Peyer's patch (tissue), 4 donors: ENCODE data around the gene PGAP6. TPM values are rescaled to one million over a fixed set of nuclear protein-coding genes. Genes with fewer than 3 reads are reported as not detected.
"Not testable (repeated sequence)": the region's sequence is repeated elsewhere in the genome, so short reads cannot be mapped to it uniquely, and the experiment has no call there.

Source experiments
- DNase-seq, 3 donors: peaks; one replicate each; pipeline ENCODE4 v3.0.0-alpha.2; 2017 to 2019
- H3K27ac ChIP-seq, 4 donors: fragments of 200-600 bp; sonication (generic); one replicate each; pipeline ENCODE4 v1.5.1; 2016 to 2019
- H3K27me3 ChIP-seq, 2 donors: fragments of 200-600 bp; sonication (generic); one replicate each; pipeline ENCODE4 v1.5.1; 2019
- H3K36me3 ChIP-seq, 3 donors: fragments of 200-600 bp; sonication (generic); one replicate each; pipeline ENCODE4 v1.5.1; 2016 to 2019
- H3K4me1 ChIP-seq, 4 donors: fragments of 200-600 bp; sonication (generic); one replicate each; pipeline ENCODE4 v1.5.1; 2016 to 2019
- H3K4me3 ChIP-seq, 4 donors: fragments of 200-600 bp; sonication (generic); 1 replicate in 3 of 4; 2 replicates in 1 of 4; pipeline ENCODE4 v1.5.1; 2016 to 2019; ENCODE audit warnings: mild to moderate bottlenecking in 1 of 4
- H3K9me3 ChIP-seq, 4 donors: fragments of 200-600 bp; sonication (generic); one replicate each; pipeline ENCODE4 v1.5.1; 2016 to 2019; ENCODE audit warnings: mild to moderate bottlenecking in 1 of 4
- POLR2A ChIP-seq, 2 donors: fragments of 450-650 bp; IDR thresholded peaks; one replicate each; pipeline ENCODE4 v1.5.1; 2017; ENCODE audit warnings: antibody characterized with exemption in 2 of 2, mild to moderate bottlenecking in 2 of 2, moderate library complexity in 2 of 2
- total RNA-seq, 4 donors: library from RNA; depleted of rRNA; stranded (reverse); fragments of >200 nt; gene quantifications; one replicate each; pipeline ENCODE4 v1.1.0, GENCODE V29; 2016
- TF ChIP-seq, protein P1 (sequence below), 6 experiments: fragments of 450-650 bp in 4 of 6; fragments of 200-600 bp in 2 of 6; sonication (generic) in 1 of 6; IDR thresholded peaks; one replicate each; pipeline ENCODE4 v1.5.1; 2017 to 2019; ENCODE audit warnings: antibody characterized with exemption in 6 of 6, mild to moderate bottlenecking in 3 of 6, moderate library complexity in 1 of 6

PGAP6 gene
- total RNA-seq, 4 donors from 2014 or later: 130 to 211 (median 166) TPM

DNA sequence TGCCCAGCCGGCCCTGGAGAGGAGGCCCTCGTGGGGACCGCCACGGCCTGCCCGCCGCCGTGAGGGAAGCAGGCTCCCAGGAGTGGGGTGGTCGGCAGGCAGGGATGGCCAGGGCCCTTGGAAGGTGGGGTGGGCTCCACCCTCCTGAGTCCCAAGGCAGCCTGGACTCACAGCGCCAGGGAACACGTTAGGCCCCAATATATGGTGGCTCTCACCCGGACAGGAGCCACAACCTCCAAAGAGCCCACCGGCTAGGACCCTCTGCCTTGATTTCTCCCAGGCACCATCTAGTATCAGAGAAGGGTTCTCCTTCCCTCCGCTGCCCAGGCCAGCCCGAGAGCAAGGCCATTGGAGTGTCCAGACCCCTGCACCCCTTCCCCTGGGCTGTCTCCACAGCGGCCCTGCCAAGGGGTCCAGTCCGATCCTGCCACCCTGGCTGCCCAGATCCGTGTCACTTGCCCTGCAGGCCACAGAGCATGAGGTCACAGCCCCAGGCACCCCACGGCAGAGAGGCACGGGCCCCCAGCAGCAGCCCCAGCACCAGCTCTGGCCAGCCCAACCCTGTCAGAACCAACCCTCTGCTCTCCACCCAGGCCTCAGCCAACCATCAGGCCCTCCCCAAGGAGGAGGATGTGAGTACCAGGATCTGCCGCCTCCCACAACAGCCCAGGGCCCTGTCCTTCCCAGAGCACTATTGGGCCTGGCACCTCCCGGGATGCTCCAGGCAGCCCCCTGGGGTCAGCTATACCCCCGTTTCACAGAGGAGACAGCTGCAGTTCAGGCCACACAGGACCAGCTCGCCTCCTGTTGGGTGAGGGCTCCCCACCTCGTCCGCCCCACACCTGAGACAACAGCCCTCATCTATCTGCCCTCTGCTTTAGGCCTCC lies 28.1 kb downstream of the PGAP6 start:
- Histone ChIP-seq H3K4me1 (peaks cover 0 to 23% (median 13%) of the 10 kb centered on the region in 4 donors), H3K27me3 (no peaks in the 10 kb centered on the region), H3K4me3 (peak overlapping the region; percentile 39 to 92 (median 67)), H3K9me3 (no peaks in the 10 kb centered on the region), H3K27ac (peak overlapping the region; percentile 45 to 90 (median 73)), H3K36me3 (no peaks in the 10 kb centered on the region)
- DNase-seq: no peak
- TF ChIP-seq POLR2A (IDR thresholded peaks at IDR 0.05): no peak
- TF ChIP-seq, protein P1, sequence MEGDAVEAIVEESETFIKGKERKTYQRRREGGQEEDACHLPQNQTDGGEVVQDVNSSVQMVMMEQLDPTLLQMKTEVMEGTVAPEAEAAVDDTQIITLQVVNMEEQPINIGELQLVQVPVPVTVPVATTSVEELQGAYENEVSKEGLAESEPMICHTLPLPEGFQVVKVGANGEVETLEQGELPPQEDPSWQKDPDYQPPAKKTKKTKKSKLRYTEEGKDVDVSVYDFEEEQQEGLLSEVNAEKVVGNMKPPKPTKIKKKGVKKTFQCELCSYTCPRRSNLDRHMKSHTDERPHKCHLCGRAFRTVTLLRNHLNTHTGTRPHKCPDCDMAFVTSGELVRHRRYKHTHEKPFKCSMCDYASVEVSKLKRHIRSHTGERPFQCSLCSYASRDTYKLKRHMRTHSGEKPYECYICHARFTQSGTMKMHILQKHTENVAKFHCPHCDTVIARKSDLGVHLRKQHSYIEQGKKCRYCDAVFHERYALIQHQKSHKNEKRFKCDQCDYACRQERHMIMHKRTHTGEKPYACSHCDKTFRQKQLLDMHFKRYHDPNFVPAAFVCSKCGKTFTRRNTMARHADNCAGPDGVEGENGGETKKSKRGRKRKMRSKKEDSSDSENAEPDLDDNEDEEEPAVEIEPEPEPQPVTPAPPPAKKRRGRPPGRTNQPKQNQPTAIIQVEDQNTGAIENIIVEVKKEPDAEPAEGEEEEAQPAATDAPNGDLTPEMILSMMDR (IDR thresholded peaks at IDR 0.05): no peak

DNA sequence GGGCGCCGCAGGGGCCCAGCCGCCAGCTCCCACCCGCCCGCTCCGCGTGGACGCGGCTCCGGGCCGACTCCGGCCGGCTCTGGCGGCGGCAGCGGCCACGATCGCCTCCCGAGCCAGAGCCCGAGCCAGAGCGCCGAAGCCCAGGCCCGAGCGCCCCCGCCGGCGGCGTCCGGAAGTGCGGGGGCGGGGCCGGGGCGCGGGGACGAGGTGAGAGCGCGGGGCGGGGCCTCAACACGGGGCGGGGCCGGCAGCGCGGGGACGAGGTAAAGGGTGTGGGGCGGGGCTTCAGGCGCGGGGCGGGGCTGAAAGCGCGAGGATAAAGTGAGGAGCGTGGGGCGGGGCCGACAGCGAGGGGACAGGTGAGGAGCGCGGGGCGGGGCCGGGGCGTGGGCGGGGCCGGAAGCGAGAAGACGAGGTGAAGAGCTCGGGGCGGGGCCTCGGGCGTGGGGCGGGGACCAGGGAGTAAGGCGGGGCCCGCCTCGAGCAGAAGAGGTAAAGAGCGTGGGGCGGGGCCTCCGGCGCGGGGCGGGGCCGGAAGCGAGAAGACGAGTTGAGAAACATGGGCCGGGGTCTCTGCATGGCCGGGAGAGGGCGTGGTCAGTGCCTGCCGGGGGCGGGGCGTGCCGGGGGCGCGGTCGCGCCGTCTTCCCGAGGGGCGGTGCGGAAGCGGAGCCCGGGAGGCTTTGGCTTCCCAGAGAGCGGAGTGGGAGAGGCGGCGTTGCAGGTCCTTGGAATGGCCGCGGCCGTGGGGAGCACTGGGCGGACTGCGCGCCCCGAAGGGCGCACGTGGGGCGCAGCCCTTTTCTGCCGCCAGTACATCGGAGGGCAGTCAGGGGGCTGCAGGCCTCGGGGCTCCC lies 29.0 kb downstream of the PGAP6 start, which contains the start of gene AXIN1:
Gene AXIN1 (minus strand): TSS at position 177 of the 857 bp plus-strand sequence. CDS start 5,698 bp downstream, outside the sequence.
- Histone ChIP-seq H3K27me3 (no peaks in the 10 kb centered on the region), H3K9me3 (no peaks in the 10 kb centered on the region), H3K4me1 (peaks cover 0 to 23% (median 13%) of the 10 kb centered on the region in 4 donors), H3K36me3 (no peaks in the 10 kb centered on the region), H3K27ac (peak within 1 kb of the TSS; percentile 71 to 90 (median 79)), H3K4me3 (peak within 1 kb of the TSS; percentile 59 to 93 (median 86))
- DNase-seq: peak; percentile 100
- TF ChIP-seq, protein P1 (IDR thresholded peaks at IDR 0.05): peak; percentile 60 to 84 (median 74)
- TF ChIP-seq POLR2A (IDR thresholded peaks at IDR 0.05): peak; percentile 61 to 64

DNA sequence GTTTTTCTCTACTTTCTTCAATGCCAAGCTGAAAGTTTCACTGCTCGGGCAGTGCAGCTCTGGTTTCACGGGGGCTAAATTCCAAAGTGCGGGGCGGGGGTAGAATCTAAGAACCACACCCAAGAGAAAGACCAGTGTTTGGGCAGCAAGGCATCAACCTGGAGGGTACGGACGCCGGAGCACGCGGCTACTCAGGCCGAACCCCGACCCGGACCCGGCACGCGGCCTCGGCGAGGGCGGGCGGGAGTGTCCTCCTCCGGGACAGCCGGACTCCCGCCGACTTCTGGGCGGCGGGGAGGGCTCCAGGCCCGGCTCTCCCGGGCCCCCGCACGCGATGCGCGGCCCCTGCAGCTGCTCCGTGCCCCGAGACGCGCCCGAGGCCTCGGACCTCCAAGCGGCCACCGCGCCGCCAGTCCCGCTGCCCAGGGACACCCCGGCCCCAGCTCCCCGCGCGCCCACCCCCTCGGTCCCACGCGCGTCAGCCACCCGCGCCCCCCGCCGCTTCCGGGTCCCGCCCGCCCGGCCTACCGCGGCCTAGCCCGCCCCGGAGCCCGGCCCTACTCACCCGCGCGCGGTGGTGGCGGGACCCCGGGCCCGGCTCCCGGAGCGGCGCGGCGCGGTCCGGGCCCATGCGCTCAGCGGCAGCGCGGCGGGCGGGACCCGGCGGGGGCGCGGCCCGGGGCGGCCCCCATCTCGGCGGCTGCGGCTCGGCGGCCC lies 29.8 kb downstream of the PGAP6 start:
- TF ChIP-seq, protein P1 (IDR thresholded peaks at IDR 0.05): no peak
- peak in 1 of 2 donors; percentile 42 for TF ChIP-seq POLR2A (IDR thresholded peaks at IDR 0.05)
- Histone ChIP-seq H3K27ac (peak overlapping the region; percentile 71 to 90 (median 79)), H3K4me1 (peaks cover 0 to 23% (median 13%) of the 10 kb centered on the region in 4 donors), H3K36me3 (peaks cover 0 to 3% (median 0%) of the 10 kb centered on the region in 3 donors), H3K9me3 (no peaks in the 10 kb centered on the region), H3K27me3 (no peaks in the 10 kb centered on the region), H3K4me3 (peak overlapping the region; percentile 59 to 93 (median 86))
- DNase-seq: peak in 2 of 3 donors; percentile 71 to 76

GRCh38 chr16:350203-350602 lies 31.6 kb downstream of the PGAP6 start:
- no peak for TF ChIP-seq POLR2A (IDR thresholded peaks at IDR 0.05)
- TF ChIP-seq, protein P1 (IDR thresholded peaks at IDR 0.05): no peak
- no peak for DNase-seq
- H3K36me3 ChIP-seq: peaks cover 0 to 20% (median 0%) of the 10 kb centered on the region in 3 donors
- H3K9me3 ChIP-seq: no peaks in the 10 kb centered on the region
- no peak overlapping the region for H3K4me3 ChIP-seq
- peaks cover 0 to 26% (median 13%) of the 10 kb centered on the region in 4 donors for H3K4me1 ChIP-seq
- H3K27me3 ChIP-seq: no peaks in the 10 kb centered on the region
- no peak overlapping the region for H3K27ac ChIP-seq

- Histone ChIP-seq H3K27ac (no peak overlapping the region), H3K4me1 (peaks cover 0 to 27% (median 13%) of the 10 kb centered on the region in 4 donors), H3K27me3 (no peaks in the 10 kb centered on the region), H3K4me3 (no peak overlapping the region), H3K36me3 (peaks cover 0 to 28% (median 0%) of the 10 kb centered on the region in 3 donors), H3K9me3 (no peaks in the 10 kb centered on the region)
- DNase-seq: no peak
- no peak for TF ChIP-seq POLR2A (IDR thresholded peaks at IDR 0.05)
- TF ChIP-seq, protein P1 (IDR thresholded peaks at IDR 0.05): no peak
These were observed 32.6 kb downstream of the PGAP6 start for GRCh38 chr16:349211-349610.

DNA sequence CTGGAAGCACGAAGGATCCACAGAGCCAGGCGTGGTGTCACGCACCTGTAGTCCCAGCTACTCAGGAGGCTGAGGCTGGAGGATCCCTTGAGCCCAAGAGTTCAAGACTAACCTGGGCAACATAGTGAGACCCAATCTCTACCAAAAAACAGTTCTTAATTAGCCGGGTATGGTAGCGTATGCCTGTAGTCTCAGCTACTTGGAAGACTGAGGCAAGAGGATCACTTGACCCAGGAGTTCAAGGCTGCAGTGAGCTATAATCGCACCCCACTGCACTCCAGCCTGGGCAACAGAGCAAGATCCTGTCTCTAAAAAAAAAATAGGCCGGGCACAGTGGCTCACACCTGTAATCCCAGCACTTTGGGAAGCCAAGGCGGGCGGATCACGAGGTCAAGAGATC lies 33.3 kb downstream of the PGAP6 start:
- DNase-seq, H3K27me3 ChIP-seq, H3K9me3 ChIP-seq, H3K27ac ChIP-seq, H3K4me3 ChIP-seq: not testable (repeated sequence)
- peaks cover 0 to 33% (median 0%) of the 10 kb centered on the region in 3 donors for H3K36me3 ChIP-seq
- peaks cover 0 to 25% (median 12%) of the 10 kb centered on the region in 4 donors for H3K4me1 ChIP-seq
